Osteoblast (primary cell): Measurements from ENCODE around the gene AGAP3. TPM values are rescaled to one million over a fixed set of nuclear protein-coding genes. Genes with fewer than 3 reads are reported as not detected.

ENCODE experiments used
- DNase-seq: peaks from one replicate; pipeline ENCODE4 v3.0.0; 2011; ENCODE audit warnings: low spot score, mixed read lengths; ENCODE audit not compliant: insufficient read length; ENCODE audit errors: missing footprints
- H2AFZ ChIP-seq: 2 replicates; pipeline ENCODE4 v1.6.0; 2011; ENCODE audit warnings: mild to moderate bottlenecking, low read length
- H3K27ac ChIP-seq: 2 replicates; pipeline ENCODE4 v1.5.1; 2011; ENCODE audit warnings: mild to moderate bottlenecking, low read depth, low read length, moderate library complexity
- H3K27me3 ChIP-seq: 2 replicates; pipeline ENCODE4 v1.6.0; 2012; ENCODE audit warnings: mild to moderate bottlenecking, control low read depth, inconsistent platforms, low read length, moderate library complexity; ENCODE audit not compliant: insufficient read depth
- H3K36me3 ChIP-seq: 2 replicates; pipeline ENCODE4 v1.5.1; 2011; ENCODE audit warnings: mild to moderate bottlenecking, low read length, control low read depth, moderate library complexity; ENCODE audit not compliant: insufficient read depth
- H3K4me1 ChIP-seq: 2 replicates; pipeline ENCODE4 v1.5.1; 2011; ENCODE audit warnings: mild to moderate bottlenecking, low read length, control low read depth, moderate library complexity; ENCODE audit not compliant: insufficient read depth
- H3K4me2 ChIP-seq: 2 replicates; pipeline ENCODE4 v1.6.0; 2011; ENCODE audit warnings: mild to moderate bottlenecking, low read length; ENCODE audit not compliant: insufficient read depth
- H3K4me3 ChIP-seq: fragments of 200-600 bp; sonication (generic); 3 replicates; pipeline ENCODE4 v1.5.1; 2012; ENCODE audit warnings: mild to moderate bottlenecking, low read length, inconsistent platforms; ENCODE audit not compliant: insufficient read depth
- H3K79me2 ChIP-seq: 2 replicates; pipeline ENCODE4 v1.6.0; 2012; ENCODE audit warnings: mild to moderate bottlenecking, low read length, control low read depth, inconsistent platforms; ENCODE audit not compliant: insufficient read depth
- H3K9me3 ChIP-seq: 2 replicates; pipeline ENCODE4 v1.5.1; 2011; ENCODE audit warnings: low read depth, low read length, control low read depth
- H4K20me1 ChIP-seq: 2 replicates; pipeline ENCODE4 v1.6.0; 2012; ENCODE audit warnings: mild to moderate bottlenecking, low read length, control low read depth; ENCODE audit not compliant: insufficient read depth
- CTCF ChIP-seq: IDR thresholded peaks from 2 replicates; pipeline ENCODE4 v1.5.1; 2011; ENCODE audit warnings: mild to moderate bottlenecking, low read depth, low read length, moderate library complexity; ENCODE audit errors: extremely low read depth
- total RNA-seq: library from RNA; depleted of rRNA; stranded (reverse); fragments of >200 nt; gene quantifications from 2 replicates; pipeline ENCODE4 v1.2.3, GENCODE V29; 2012

The AGAP3 gene
- total RNA-seq, 1 donor: 39.8 TPM

GRCh38 chr7:151172273-151173141 is 86.2 kb downstream of the AGAP3 start:
- H2AFZ ChIP-seq: no peak overlapping the region
- H3K27me3 ChIP-seq: peaks cover 71% of the 10 kb centered on the region
- TF ChIP-seq CTCF: peak; percentile 100

GRCh38 chr7:151173386-151174245 is 87.3 kb downstream of the AGAP3 start:
- Histone ChIP-seq H4K20me1 (no peaks in the 10 kb centered on the region), H2AFZ (no peak overlapping the region), H3K27ac (no peak overlapping the region), H3K4me1 (no peaks in the 10 kb centered on the region), H3K79me2 (no peaks in the 10 kb centered on the region), H3K9me3 (no peaks in the 10 kb centered on the region), H3K4me2 (no peak overlapping the region), H3K4me3 (no peak overlapping the region), H3K27me3 (peaks cover 68% of the 10 kb centered on the region), H3K36me3 (no peaks in the 10 kb centered on the region)
- no peak for DNase-seq
- no peak for TF ChIP-seq CTCF

More at GRCh38 chr7:151172273-151173141, 86.2 kb downstream of the AGAP3 start:
- no peaks in the 10 kb centered on the region for H3K79me2 ChIP-seq
- H3K4me1 ChIP-seq: no peaks in the 10 kb centered on the region
- no peak overlapping the region for H3K4me3 ChIP-seq
- no peak overlapping the region for H3K4me2 ChIP-seq
- H3K36me3 ChIP-seq: no peaks in the 10 kb centered on the region
- H4K20me1 ChIP-seq: no peaks in the 10 kb centered on the region
- no peaks in the 10 kb centered on the region for H3K9me3 ChIP-seq
- peak; percentile 99 for DNase-seq
- no peak overlapping the region for H3K27ac ChIP-seq

GRCh38 chr7:151174246-151175046 is 88.2 kb downstream of the AGAP3 start:
- no peak overlapping the region for H2AFZ ChIP-seq
- no peak for TF ChIP-seq CTCF
- H3K9me3 ChIP-seq: no peaks in the 10 kb centered on the region
- peaks cover 67% of the 10 kb centered on the region for H3K27me3 ChIP-seq
- H3K4me1 ChIP-seq: no peaks in the 10 kb centered on the region
- no peaks in the 10 kb centered on the region for H3K79me2 ChIP-seq
- H4K20me1 ChIP-seq: peaks cover 3% of the 10 kb centered on the region
- H3K27ac ChIP-seq: no peak overlapping the region
- peak; percentile 86 for DNase-seq
- H3K4me3 ChIP-seq: no peak overlapping the region
- H3K4me2 ChIP-seq: no peak overlapping the region
- H3K36me3 ChIP-seq: no peaks in the 10 kb centered on the region
